Activated CD4-positive, alpha-beta T cell treated with anti-CD3 and anti-CD28 coated beads, Interleukin-2, amount 50 U/mL, for 1 hour (primary cell): Measurements from ENCODE around the gene MARCHF11.

Experiments used
- DNase-seq: peaks from one replicate; pipeline ENCODE4 v3.0.0-alpha.2; 2020

MARCHF11 gene

GRCh38 chr5:16050414-16050813 is 129.2 kb downstream of the MARCHF11 start:
- DNase-seq, result no peak

GRCh38 chr5:16049761-16050160 is 129.8 kb downstream of the MARCHF11 start:
- no peak for DNase-seq

- no peak for DNase-seq
These were observed 131.5 kb downstream of the MARCHF11 start for GRCh38 chr5:16048132-16048531.

GRCh38 chr5:16043349-16043965 is 136.1 kb downstream of the MARCHF11 start:
- DNase-seq, result no peak

- no peak for DNase-seq
These were observed 142.3 kb downstream of the MARCHF11 start for GRCh38 chr5:16037121-16037845.

- no peak for DNase-seq
These were observed 145.1 kb downstream of the MARCHF11 start for GRCh38 chr5:16034319-16035001.

GRCh38 chr5:16033187-16033925 is 146.2 kb downstream of the MARCHF11 start:
- no peak for DNase-seq

- DNase-seq, result no peak
These were observed 150.9 kb downstream of the MARCHF11 start for GRCh38 chr5:16028708-16029107.

- DNase-seq, result no peak
These were observed 153.9 kb downstream of the MARCHF11 start for GRCh38 chr5:16025681-16026080.

GRCh38 chr5:16018970-16019369 is 160.6 kb downstream of the MARCHF11 start:
- no peak for DNase-seq

- DNase-seq, result no peak
These were observed 161.9 kb downstream of the MARCHF11 start for GRCh38 chr5:16017720-16018119.
